NCI-H1694 treated with DMSO at 0.1 percent for 48 hours (cell line): ENCODE results near the gene HCK.
"Not testable (repeated sequence)": the region's sequence is repeated elsewhere in the genome, so short reads cannot be mapped to it uniquely, and the experiment has no call there.

ENCODE experiments used
- DNase-seq: peaks from one replicate; lab custom pipeline; 2025; lab: John Stamatoyannopoulos, UW

Gene HCK

GRCh38 chr20:32098786-32099185 lies 46.7 kb downstream of the HCK start:
- DNase-seq, result no peak

- no peak for DNase-seq
Observed at GRCh38 chr20:32108814-32109391, 56.9 kb downstream of the HCK start.

DNA sequence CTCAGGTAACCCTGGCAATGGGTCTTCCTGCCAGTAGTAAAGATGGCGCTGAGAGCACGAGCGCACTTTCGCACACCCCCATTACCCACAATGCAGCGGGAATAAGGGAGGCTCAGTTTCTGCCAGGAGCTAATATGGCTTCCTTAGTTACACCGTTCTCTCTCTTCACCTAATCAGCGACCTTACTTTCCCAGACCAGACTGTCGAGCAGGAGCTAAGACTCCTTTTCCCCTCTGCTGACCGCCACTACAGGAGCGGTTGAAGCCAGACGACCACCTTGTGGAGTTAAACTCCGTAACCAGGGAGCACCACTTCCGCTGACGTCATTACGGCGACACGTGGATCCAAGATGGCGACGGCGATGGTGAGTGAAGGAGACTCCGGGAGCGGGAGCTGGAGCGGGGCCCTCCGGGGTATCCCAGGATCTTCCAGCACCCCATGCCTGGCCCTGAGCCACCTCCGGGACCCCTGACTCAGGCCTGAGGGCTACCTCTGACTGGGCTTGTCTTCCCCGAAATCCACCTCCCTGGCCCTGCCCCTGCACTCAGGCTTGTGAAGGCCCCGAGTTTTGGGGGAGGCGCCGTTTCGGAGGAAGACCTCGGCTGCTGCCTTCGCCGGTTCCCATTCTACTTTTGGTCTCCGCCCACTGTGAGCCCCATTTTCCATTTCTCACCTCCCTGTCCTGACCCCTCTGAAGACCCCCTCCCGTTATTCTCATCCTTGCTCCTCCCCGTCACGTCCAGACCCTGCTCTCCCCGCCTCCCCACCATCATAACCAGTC lies 57.5 kb downstream of the HCK start, which contains the start of gene TM9SF4:
TSS of gene TM9SF4 (plus strand) at position 323 of the 781 bp plus-strand sequence. CDS start at position 350, 27 bp downstream.
- DNase-seq, result peak; percentile 91

DNA sequence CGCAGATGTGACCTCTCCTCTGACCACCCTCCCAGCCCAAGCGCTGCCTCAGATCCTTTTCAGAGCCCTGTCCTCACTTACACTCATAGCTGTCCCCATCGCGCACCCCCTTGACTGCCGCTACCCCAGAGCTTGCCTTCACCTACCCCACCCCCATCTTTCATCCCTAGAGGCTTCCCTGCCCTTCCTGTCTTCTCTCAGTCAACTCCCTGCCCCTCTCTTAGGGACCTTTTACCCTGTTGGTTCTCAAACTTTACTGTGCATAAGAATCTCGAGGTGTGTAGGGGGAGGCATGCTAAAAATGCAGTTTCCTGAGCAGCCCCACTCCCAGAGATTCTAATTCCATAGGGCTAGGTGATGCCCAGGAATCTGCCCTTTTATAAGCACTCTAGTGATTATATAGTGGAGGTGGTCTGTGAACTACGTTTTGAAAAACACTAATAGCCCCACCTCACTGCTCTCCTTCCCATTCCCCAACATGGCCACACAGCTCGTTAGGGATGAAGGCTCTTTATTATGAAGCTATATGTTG lies 58.2 kb downstream of the HCK start:
- no peak for DNase-seq

DNA sequence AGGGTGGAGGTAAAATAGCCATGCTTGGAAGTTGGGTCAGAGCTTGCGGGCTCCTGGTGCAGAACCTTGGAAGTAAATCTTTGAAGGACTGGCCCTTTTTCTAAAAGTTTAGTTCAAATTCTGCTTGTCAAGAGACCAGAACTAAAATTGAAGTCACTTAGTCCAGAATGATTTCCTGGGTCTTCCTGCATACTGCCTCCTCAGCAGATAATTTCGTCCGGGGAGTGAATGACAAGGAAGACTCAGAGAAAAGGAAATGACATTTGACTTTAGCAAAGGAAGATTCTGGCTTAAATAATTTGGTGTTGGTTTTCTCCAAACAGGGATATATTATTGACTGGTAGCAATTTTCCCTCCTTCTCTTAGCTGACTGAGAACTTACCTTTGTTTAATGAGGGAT lies 58.7 kb downstream of the HCK start:
- DNase-seq, result no peak

DNA sequence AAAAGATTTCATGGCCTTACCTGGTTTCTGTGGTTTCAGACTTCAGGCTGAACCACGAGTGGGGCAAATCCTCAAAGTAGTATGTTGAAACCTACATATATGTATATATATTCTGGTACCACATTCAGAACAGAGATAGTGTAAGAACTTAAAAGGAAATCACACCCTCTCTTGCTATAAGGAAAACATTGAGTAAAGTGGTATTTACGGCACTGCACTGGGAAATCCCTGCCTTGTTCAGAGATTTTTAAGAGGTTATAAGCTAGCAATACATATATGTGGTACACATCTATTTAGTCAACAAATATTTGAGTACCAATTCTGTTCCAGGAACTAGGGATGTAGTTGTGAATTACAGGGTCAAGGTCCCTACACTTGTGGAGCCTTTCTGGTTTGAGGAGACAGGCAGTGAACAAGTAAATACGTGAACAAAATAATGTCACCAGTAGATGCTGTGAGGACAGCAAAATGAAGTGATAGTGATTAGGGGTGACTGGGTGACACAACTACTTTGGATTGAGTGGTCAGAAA lies 59.2 kb downstream of the HCK start:
- DNase-seq, result no peak

GRCh38 chr20:32111753-32112152 lies 59.7 kb downstream of the HCK start:
- no peak for DNase-seq

DNA sequence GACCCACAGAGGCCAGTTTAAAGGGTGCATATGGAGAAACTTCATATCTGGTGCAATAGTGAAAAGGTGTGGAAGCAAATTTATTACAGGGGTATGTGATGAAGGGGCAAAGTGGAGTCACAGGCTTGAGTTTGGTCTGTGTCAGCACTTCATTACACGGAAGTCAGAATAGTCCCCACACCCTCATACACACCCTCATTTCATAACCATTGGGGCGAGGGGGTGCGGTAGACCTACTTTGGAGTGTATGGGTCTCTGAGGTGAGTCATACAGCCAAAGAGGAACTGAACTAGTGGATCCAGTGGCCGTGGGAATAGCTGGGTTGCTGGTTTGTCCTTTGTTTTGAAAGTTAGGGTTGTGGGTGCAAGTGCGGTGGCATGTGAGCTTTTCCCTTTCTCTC lies 60.8 kb downstream of the HCK start:
- DNase-seq, result no peak

- DNase-seq, result no peak
Observed at GRCh38 chr20:32113591-32114260, 61.7 kb downstream of the HCK start.

DNA sequence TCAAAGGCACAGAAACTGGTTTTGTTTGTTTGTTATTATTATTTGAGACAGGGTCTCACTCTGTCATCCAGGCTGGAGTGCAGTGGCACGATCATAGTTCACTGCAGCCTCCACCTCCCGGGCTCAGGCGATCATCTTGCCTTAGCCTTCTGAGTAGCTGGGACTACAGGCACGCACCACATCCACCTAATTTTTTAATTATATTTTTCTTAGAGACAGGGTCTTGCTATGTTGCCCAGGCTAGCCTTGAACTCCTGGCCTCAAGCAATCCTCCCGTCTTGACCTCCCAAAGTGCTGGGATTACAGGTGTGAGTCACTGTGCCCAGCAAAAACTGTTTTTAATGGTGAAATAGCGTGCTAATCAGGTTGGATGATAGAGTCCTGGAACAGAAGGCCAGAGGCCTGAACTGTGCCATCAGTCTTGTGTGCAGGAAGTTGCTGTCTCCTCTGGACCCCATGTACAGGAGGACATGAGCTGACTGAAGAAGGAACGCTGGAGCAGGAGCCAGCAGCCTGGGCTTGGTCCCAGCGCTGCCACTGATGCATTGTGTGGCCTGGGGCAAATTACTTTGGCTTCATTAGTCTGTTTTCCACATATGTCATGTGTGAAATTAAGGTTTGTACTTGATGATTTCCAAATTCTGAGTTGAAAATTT lies 62.4 kb downstream of the HCK start:
- no peak for DNase-seq

DNA sequence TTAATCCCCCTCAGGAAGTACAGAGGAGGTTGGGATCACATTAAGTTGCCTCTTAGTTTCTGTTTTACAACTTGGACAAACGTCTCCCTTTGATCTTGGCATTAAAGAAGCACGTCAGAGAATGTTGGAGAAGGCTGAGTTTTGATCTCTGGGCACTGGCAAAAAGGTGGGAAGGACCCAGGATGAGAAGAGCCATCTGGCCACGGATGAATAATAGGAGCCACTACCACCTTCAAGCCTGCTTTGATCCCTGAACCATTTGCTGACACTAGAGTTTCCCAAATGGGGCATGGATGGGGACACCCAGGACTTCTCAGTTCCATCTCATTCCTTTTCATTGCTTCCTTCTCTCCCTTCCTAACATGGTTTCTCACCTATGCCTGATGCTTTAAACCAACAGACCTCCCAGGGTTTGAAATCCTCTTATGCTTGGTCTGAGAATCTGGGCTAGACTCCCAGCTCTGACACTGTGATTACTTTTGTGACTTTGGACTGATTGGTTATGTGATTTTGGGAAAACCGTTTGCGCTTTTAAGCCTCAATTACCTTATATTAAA lies 63.2 kb downstream of the HCK start:
- DNase-seq, result no peak

DNA sequence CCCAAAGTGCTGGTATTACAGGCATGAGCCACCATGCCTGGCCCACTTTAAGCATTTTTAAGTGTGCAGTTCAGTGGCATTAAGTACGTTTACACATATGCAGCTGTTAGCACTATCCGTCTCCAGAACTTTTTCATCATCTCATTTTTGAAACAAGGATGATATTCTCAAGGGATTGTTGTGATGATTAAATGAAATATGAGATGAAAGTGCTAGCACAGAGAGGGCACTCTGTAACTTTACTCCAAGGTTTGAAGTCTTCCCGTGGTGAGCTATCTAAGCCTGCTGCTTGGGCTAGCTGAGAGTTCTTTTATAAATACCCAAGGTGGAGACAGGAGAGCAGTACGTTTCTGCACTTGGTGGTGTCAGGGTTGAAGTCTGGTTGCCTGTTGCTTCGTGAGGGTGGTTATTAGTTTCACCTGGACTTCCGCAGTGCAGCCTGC lies 64.1 kb downstream of the HCK start:
- DNase-seq, result no peak

GRCh38 chr20:32116796-32117195 lies 64.8 kb downstream of the HCK start:
- not testable (repeated sequence) for DNase-seq

GRCh38 chr20:32118427-32118826 lies 66.4 kb downstream of the HCK start:
- DNase-seq, result not testable (repeated sequence)

DNA sequence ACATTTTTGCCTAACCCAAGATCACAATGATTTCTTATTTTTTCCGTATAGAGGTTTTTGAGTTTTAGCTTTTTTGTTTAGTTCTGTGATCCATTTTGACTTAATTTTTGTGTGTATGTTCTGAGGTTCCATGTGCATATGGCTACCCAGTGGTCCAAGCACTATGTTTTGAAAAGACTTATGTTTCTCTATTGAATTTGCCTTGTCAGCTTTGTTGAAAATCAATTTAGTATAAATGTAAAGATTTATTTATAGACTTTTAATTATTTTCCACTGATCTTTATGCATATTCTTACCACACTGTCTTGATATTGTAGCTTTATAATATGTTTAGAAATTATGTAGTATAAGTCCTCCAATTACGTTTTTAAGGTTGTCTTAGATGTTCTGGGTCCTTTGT lies 67.7 kb downstream of the HCK start:
- DNase-seq, result no peak

DNA sequence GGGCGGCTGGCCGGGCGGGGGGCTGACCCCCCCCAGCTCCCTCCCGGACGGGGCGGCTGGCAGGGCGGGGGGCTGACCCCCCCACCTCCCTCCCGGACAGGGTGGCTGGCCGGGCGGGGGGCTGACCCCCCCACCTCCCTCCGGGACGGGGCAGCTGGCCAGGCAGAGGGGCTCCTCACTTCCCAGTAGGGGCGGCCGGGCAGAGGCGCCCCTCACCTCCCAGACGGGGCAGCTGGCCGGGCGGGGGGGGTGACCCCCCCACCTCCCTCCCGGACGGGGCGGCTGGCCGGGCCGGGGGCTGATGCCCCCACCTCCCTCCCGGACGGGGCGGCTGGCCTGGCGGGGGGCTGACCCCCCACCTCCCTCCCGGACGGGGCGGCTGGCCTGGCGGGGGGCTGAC lies 69.9 kb downstream of the HCK start:
- DNase-seq, result not testable (repeated sequence)

- no peak for DNase-seq
Observed at GRCh38 chr20:32123088-32123487, 71.0 kb downstream of the HCK start.

DNA sequence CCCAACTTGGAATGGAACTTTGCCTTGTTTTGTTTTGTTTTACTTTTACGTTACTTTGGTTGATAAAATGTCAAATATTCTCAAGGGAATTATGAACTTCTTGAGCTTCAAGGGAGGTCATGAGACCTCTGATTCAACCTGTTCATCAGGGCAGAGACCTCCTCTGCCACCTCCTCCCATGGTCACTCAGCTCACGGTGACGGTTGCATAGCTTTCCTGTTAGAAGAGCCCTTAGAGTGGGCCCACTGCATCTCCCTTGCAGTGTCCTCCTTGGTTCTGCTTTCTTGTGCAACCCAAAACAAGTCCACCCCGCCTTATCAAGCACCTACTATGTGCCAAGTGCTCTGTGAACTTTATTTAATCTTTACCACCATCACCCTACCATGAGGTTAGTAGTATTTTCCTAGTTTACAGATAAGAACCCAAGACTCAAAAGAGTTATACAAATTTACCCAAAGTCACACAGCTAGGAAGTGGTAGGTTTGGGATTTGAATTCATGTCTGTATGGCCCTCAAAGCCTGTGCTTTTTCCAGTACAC lies 72.9 kb downstream of the HCK start:
- no peak for DNase-seq

DNA sequence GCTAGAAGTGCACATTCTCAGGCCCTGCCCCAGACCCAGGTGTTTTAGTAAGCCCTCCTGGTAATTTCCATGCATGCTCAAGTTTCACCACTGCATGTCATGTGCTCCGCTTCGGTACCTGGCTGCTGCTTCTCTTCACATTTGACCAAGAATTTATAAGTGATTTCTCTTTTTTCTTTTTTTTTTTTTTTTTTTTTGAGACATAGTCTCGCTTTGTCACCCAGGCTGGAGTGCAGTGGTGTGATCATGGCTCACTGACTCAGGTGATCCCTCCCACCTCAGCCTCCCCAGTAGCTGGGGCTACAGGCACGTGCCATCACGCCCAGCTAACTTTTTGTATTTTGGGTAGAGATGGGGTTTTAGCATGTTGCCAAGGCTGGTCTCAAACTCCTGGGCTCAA lies 73.5 kb downstream of the HCK start:
- no peak for DNase-seq

- no peak for DNase-seq
Observed at GRCh38 chr20:32126919-32127318, 74.9 kb downstream of the HCK start.

DNA sequence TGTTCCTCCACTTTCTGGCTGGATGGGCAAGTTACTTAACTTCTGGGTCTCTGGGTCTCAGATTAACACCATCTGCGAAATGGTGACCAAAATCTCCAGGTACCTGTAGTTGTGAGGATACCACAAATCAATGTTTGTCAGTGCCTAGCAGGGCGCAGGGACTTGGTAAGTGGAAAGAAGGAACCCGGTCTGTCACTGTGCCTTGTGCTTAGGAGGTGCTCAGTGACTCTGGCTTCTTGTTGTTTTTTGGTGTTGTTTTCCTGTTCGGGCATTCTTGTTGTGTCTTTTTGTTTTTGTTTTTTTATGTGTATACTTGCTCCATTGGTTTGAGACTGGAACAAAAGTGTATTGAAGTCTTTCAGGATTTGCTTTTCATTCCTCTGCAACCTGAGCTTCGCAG lies 75.3 kb downstream of the HCK start:
- DNase-seq, result no peak
